Hematopoietic multipotent progenitor cell treated with erythropoietin and hydrocortisone succinate and interleukin-3 and kit ligand, for 15 days (in vitro differentiated cells): ENCODE measurements around the gene MAGI2.
A peak's percentile ranks its signal among the peaks of the same experiment; 100 is the strongest.

Experiments used
- DNase-seq: peaks from one replicate; pipeline ENCODE4 v3.0.0-alpha.2; 2015; ENCODE audit warnings: low spot score

Gene MAGI2

GRCh38 chr7:77991656-77992055, 1461.8 kb downstream of the MAGI2 start:
- no peak for DNase-seq

- peak; percentile 5 for DNase-seq
Observed at GRCh38 chr7:77989981-77990566, 1463.4 kb downstream of the MAGI2 start.

- no peak for DNase-seq
Observed at GRCh38 chr7:77985974-77986339, 1467.5 kb downstream of the MAGI2 start.

DNA sequence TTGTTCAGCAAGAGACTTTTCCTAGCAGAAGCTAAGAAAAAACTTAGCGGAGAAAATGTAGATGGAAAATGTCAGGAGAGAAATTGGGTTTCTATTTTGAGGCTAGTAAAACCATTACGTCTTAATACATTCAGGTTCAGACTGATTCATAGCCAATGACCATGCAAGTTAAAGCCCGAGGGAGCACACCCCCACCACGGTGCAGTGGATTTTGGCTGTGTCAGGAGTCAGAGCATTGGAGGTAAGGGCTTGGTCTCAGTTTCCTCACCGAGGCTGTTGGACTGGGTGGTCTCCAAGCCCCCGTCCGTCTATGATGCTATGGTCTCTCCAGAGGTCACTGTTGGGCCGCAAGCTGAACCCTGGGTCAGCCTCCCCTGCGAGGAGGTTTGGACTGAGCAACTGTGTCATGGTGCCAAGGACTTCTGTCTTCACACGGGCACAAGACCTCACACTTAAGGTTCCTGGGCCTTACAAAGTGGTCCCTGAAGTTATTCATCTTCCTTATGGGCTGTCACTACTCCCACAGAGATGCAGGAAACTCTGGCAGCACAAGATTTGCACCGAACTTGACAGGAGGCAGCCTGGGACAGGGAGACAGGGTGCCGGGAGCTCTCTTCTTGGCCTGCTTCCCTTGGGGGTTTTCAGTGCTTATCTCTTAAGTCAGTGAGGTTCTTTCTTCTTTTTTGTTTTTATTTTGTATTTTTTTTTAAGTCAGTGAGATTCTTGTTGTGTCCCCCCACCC, 1468.1 kb downstream of the MAGI2 start:
- DNase-seq: no peak

- no peak for DNase-seq
Observed at GRCh38 chr7:77983973-77984372, 1469.5 kb downstream of the MAGI2 start.

DNA sequence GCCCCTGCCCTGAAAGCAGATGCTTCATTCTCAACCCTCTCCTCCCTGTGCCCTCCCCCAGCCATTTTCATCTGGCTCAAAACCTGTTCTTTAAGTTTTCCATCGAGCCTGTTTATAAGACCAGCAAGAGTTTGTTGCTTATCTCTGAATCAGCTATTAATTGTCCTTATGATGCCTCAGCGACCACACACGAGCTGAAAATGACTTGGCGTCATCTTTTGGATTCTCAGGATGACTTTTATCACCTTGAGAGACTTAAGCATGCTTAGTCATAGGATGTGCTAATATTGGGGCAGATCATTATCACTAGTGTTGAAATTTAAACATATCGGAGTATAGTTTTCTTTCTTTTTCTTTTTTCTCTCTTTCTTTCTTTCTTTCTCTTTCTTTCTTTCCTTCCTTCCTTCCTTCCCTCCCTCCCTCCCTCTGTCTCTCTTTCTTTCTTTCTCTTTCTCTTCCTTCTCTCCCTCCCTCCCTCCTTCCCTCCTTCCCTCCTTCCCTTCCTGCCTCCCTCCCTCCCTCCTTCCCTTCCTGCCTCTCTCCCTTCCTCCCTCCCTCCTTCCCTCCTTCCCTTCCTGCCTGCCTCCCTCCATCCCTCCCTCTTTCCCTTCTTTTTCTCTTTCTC, 1470.4 kb downstream of the MAGI2 start:
- no peak for DNase-seq

DNA sequence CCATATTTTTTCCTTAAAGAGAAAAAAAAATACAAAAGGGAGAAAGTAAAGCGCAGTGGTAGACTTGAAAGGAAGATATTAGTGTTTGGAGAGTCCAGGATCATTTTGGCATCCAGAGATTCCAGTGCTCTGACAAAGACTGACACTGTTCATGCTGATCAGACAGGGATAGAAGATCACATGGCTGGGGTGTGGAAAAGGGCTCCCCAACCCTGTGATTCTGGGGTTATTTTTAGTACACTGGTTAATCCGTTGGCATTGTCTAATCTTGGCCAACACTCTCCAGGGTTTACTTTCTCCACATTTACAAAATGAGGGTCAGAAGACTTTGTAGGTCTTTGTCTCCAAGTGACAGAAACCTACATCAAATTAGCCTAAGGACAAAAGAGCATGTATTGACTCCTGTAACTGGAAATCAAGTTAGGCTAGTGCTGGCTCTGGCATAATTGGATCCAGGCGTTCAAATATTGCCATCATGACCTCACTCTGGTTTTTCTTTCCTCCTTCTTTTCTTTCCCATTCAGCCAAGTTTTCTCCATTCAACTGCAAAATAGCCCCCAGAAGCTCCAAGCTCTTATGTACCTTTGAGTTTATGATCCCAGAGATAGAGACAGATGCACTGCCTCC, 1473.3 kb downstream of the MAGI2 start:
- no peak for DNase-seq

GRCh38 chr7:77979219-77979618, 1474.2 kb downstream of the MAGI2 start:
- no peak for DNase-seq

- DNase-seq: no peak
Observed at GRCh38 chr7:77975672-77976480, 1477.6 kb downstream of the MAGI2 start.

- no peak for DNase-seq
Observed at GRCh38 chr7:77971726-77972125, 1481.7 kb downstream of the MAGI2 start.

DNA sequence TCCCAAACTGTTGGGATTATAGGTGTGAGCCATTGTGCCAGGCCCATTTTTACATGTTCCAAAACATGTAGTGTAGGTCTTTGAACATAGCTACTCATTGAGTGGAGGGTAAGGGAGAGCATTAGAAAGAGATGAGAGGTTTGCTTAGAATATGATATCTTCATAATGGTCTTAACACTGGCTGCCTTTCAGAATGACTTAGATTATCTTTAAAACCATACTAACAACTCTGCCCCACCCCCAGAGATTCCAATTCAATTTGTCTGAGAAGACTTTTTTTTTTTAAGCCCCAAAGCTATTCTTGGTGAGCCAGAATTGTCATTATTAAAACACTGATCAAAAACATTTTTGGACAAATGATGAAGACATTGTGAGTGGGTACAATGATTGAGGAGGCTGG, 1486.0 kb downstream of the MAGI2 start:
- no peak for DNase-seq
